WTC11 (cell line): ENCODE data around the gene USP54. TPM values are rescaled to one million over a fixed set of nuclear protein-coding genes. Genes with fewer than 3 reads are reported as not detected.

ENCODE experiments used
- ATAC-seq: fragments of 200-7000 bp; cut with Tn5 transposase; 2 replicates; pipeline ENCODE4 v1.10.0; 2021; ENCODE audit warnings: mild to moderate bottlenecking, moderate library complexity
- CTCF ChIA-PET: fragments of 300-600 bp; sonication (Branson Sonifier 250); formaldehyde crosslinking; loops from one replicate; lab custom pipeline; 2021; ENCODE audit warnings: antibody characterized with exemption; lab: Charles Lee
- POLR2A ChIA-PET: fragments of 350-600 bp; sonication (Branson Sonifier 250); formaldehyde crosslinking; loops from one replicate; lab custom pipeline; 2021; ENCODE audit warnings: antibody characterized with exemption; lab: Charles Lee
- DNase-seq: peaks from one replicate; pipeline ENCODE4 v3.0.0; 2021; ENCODE audit warnings: low spot score
- H3K27ac Mint-ChIP-seq: 2 replicates; pipeline ENCODE4 v1.8.0; 2021; ENCODE audit warnings: mixed read lengths
- H3K27me3 Mint-ChIP-seq: 2 replicates; pipeline ENCODE4 v1.8.0; 2021; ENCODE audit warnings: low read depth, mild to moderate bottlenecking, moderate library complexity, mixed read lengths
- H3K36me3 Mint-ChIP-seq: 2 replicates; pipeline ENCODE4 v1.8.0; 2021; ENCODE audit warnings: mixed read lengths
- H3K4me1 Mint-ChIP-seq: 2 replicates; pipeline ENCODE4 v1.8.0; 2022; ENCODE audit warnings: mixed read lengths
- H3K4me3 Mint-ChIP-seq: 2 replicates; pipeline ENCODE4 v1.8.0; 2021; ENCODE audit warnings: mild to moderate bottlenecking, moderate library complexity, mixed read lengths
- H3K9me3 Mint-ChIP-seq: 2 replicates; pipeline ENCODE4 v1.8.0; 2021; ENCODE audit warnings: mixed read lengths
- AR ChIP-seq: fragments of 250-450 bp; sonication (Bioruptor Pico); IDR thresholded peaks from 2 replicates; pipeline ENCODE4 v1.9.0; 2021; ENCODE audit warnings: mild to moderate bottlenecking
- ATF1 ChIP-seq: sonication (generic); formaldehyde crosslinking; IDR thresholded peaks from 2 replicates; pipeline ENCODE4 v1.8.1; 2023; ENCODE audit warnings: mild to moderate bottlenecking, moderate library complexity, missing genetic modification reagents
- ATF3 ChIP-seq: sonication (generic); formaldehyde crosslinking; conservative IDR thresholded peaks from 2 replicates; pipeline ENCODE4 v1.8.1; 2022; ENCODE audit warnings: mild to moderate bottlenecking, missing genetic modification reagents
- ATF6 ChIP-seq: sonication (generic); formaldehyde crosslinking; IDR thresholded peaks from 2 replicates; pipeline ENCODE4 v1.8.1; 2023; ENCODE audit warnings: mild to moderate bottlenecking, missing genetic modification reagents
- CDX4 ChIP-seq: fragments of 250-450 bp; sonication (Bioruptor Pico); IDR thresholded peaks from 2 replicates; pipeline ENCODE4 v1.9.0; 2021; ENCODE audit warnings: moderate library complexity, mild to moderate bottlenecking, inconsistent platforms, borderline replicate concordance
- CTCF ChIP-seq: fragments of 200-600 bp; IDR thresholded peaks from 2 replicates; pipeline ENCODE4 v1.8.0; 2022; ENCODE audit warnings: antibody characterized with exemption
- FOXJ3 ChIP-seq: sonication (generic); formaldehyde crosslinking; IDR thresholded peaks from 2 replicates; pipeline ENCODE4 v1.9.0; 2021; ENCODE audit warnings: missing genetic modification reagents, mild to moderate bottlenecking, borderline replicate concordance
- FOXK1 ChIP-seq: sonication (generic); formaldehyde crosslinking; IDR thresholded peaks from 2 replicates; pipeline ENCODE4 v1.8.0; 2022; ENCODE audit warnings: mild to moderate bottlenecking, moderate library complexity, missing genetic modification reagents
- FOXP1 ChIP-seq: sonication (generic); formaldehyde crosslinking; IDR thresholded peaks from 2 replicates; pipeline ENCODE4 v1.8.0; 2022; ENCODE audit warnings: missing genetic modification reagents, mild to moderate bottlenecking, moderate library complexity, borderline replicate concordance
- HMGA2 ChIP-seq: fragments of 250-450 bp; sonication (Bioruptor Pico); IDR thresholded peaks from 2 replicates; pipeline ENCODE4 v1.4.0; 2021; ENCODE audit warnings: mild to moderate bottlenecking, moderate library complexity
- IRF1 ChIP-seq: sonication (generic); formaldehyde crosslinking; IDR thresholded peaks from 2 replicates; pipeline ENCODE4 v1.8.0; 2023; ENCODE audit warnings: missing genetic modification reagents
- OVOL2 ChIP-seq: fragments of 250-450 bp; sonication (Bioruptor Pico); IDR thresholded peaks from 2 replicates; pipeline ENCODE4 v1.9.0; 2021; ENCODE audit warnings: mild to moderate bottlenecking, borderline replicate concordance
- RELA ChIP-seq: sonication (generic); formaldehyde crosslinking; IDR thresholded peaks from 2 replicates; pipeline ENCODE4 v1.8.1; 2022; ENCODE audit warnings: missing genetic modification reagents, mild to moderate bottlenecking, borderline replicate concordance
- RORB ChIP-seq: fragments of 250-450 bp; sonication (Bioruptor Pico); IDR thresholded peaks from 2 replicates; pipeline ENCODE4 v1.9.0; 2021; ENCODE audit warnings: mild to moderate bottlenecking
- SOX15 ChIP-seq: fragments of 250-450 bp; sonication (Bioruptor Pico); IDR thresholded peaks from 2 replicates; pipeline ENCODE4 v1.9.0; 2021; ENCODE audit warnings: mild to moderate bottlenecking
- STAT6 ChIP-seq: sonication (generic); formaldehyde crosslinking; conservative IDR thresholded peaks from 2 replicates; pipeline ENCODE4 v1.8.1; 2023; ENCODE audit warnings: mild to moderate bottlenecking, low read depth, missing genetic modification reagents, moderate library complexity
- ZNF138 ChIP-seq: sonication (generic); formaldehyde crosslinking; conservative IDR thresholded peaks from 2 replicates; pipeline ENCODE4 v1.8.1; 2022; ENCODE audit warnings: mild to moderate bottlenecking, moderate library complexity, missing genetic modification reagents
- ZNF219 ChIP-seq: sonication (generic); formaldehyde crosslinking; IDR thresholded peaks from 2 replicates; pipeline ENCODE4 v1.8.0; 2023; ENCODE audit warnings: missing genetic modification reagents, mild to moderate bottlenecking, borderline replicate concordance
- ZNF281 ChIP-seq: sonication (generic); formaldehyde crosslinking; IDR thresholded peaks from 2 replicates; pipeline ENCODE4 v1.8.0; 2023; ENCODE audit warnings: mild to moderate bottlenecking, missing genetic modification reagents
- total RNA-seq: library from RNA; stranded (reverse); gene quantifications from 3 replicates; pipeline ENCODE4 v1.2.3, GENCODE V29; 2021

Gene USP54
- total RNA-seq, 1 experiment from 2014 or later, result 39.8 TPM

- ATAC-seq, result no peak
- H3K4me3 Mint-ChIP-seq, result no peak overlapping the region
- CTCF ChIA-PET, result no interaction called here
- H3K36me3 Mint-ChIP-seq, result peaks cover 34% of the 10 kb centered on the region
- POLR2A ChIA-PET, result no interaction called here
- H3K27ac Mint-ChIP-seq, result no peak overlapping the region
- 0 out of 2 replicates have a peak, but pooled peaks cover 4% of the 10 kb centered on the region for H3K9me3 Mint-ChIP-seq
- TF ChIP-seq HMGA2 (CRISPR knock-in tag) (no peak), FOXP1 (CRISPR knock-in tag) (no peak), FOXJ3 (CRISPR knock-in tag) (no peak), CDX4 (CRISPR knock-in tag) (no peak), RELA (CRISPR knock-in tag) (no peak), IRF1 (no peak), CTCF (no peak), OVOL2 (CRISPR knock-in tag) (no peak), ATF3 (CRISPR knock-in tag) (no peak), AR (CRISPR knock-in tag) (no peak), ATF1 (CRISPR knock-in tag) (no peak), STAT6 (no peak), ATF6 (CRISPR knock-in tag) (no peak), RORB (no peak), SOX15 (no peak), FOXK1 (CRISPR knock-in tag) (no peak), ZNF138 (no peak), ZNF281 (no peak), ZNF219 (CRISPR knock-in tag) (no peak)
- TF ChIP-seq, all 79 proteins: peak for 0
- no peaks in the 10 kb centered on the region for H3K27me3 Mint-ChIP-seq
- H3K4me1 Mint-ChIP-seq, result no peaks in the 10 kb centered on the region
- no peak for DNase-seq
Observed at GRCh38 chr10:73480158-73480557, 111.0 kb downstream of the USP54 start.
